Measurements from ENCODE around the gene TLL2.

- TF ChIP-seq POLR2A (IDR thresholded peaks at IDR 0.05) (no peak), CTCF (IDR thresholded peaks at IDR 0.05) (no peak)
Observed at GRCh38 chr10:96448021-96448457, 65.7 kb downstream of the TLL2 start.
